Activated naive CD8-positive, alpha-beta T cell treated with anti-CD3 and anti-CD28 coated beads for 36 hours (primary cell): ENCODE results near the gene C1orf210. TPM values are rescaled to one million over a fixed set of nuclear protein-coding genes. Genes with fewer than 3 reads are reported as not detected.

ENCODE experiments used
- DNase-seq: peaks from one replicate; pipeline ENCODE4 v3.0.0; 2021
- H3K27ac Mint-ChIP-seq: one replicate; pipeline ENCODE4 v1.8.0; 2022; ENCODE audit warnings: mild to moderate bottlenecking, moderate library complexity, mixed read lengths
- H3K27me3 Mint-ChIP-seq: one replicate; pipeline ENCODE4 v1.8.0; 2022; ENCODE audit warnings: mild to moderate bottlenecking, mixed read lengths
- H3K36me3 Mint-ChIP-seq: one replicate; pipeline ENCODE4 v1.8.0; 2021; ENCODE audit warnings: mild to moderate bottlenecking, mixed read lengths
- H3K4me1 Mint-ChIP-seq: one replicate; pipeline ENCODE4 v1.8.0; 2021; ENCODE audit warnings: mixed read lengths
- H3K4me3 Mint-ChIP-seq: one replicate; pipeline ENCODE4 v1.8.0; 2022; ENCODE audit warnings: mild to moderate bottlenecking, moderate library complexity, mixed read lengths
- H3K9me3 Mint-ChIP-seq: one replicate; pipeline ENCODE4 v1.8.0; 2022; ENCODE audit warnings: mixed read lengths
- total RNA-seq, 2 experiments: library from RNA; stranded (reverse); gene quantifications; one replicate each; pipeline ENCODE4 v1.2.3, GENCODE V29; 2021

C1orf210 gene
- total RNA-seq, 2 experiments from 2014 or later, result not detected

GRCh38 chr1:43292216-43292615, 6.8 kb upstream of the C1orf210 start:
- peaks cover 3% of the 10 kb centered on the region for H3K27me3 Mint-ChIP-seq
- no peak overlapping the region for H3K27ac Mint-ChIP-seq
- no peak for DNase-seq
- H3K36me3 Mint-ChIP-seq, result no peaks in the 10 kb centered on the region
- no peak overlapping the region for H3K4me3 Mint-ChIP-seq
- peaks cover 8% of the 10 kb centered on the region for H3K4me1 Mint-ChIP-seq
- H3K9me3 Mint-ChIP-seq, result no peaks in the 10 kb centered on the region

- H3K4me1 Mint-ChIP-seq, result no peaks in the 10 kb centered on the region
- H3K9me3 Mint-ChIP-seq, result no peaks in the 10 kb centered on the region
- no peak for DNase-seq
- peaks cover 9% of the 10 kb centered on the region for H3K27me3 Mint-ChIP-seq
- H3K36me3 Mint-ChIP-seq, result no peaks in the 10 kb centered on the region
- H3K27ac Mint-ChIP-seq, result no peak overlapping the region
- H3K4me3 Mint-ChIP-seq, result no peak overlapping the region
Measured at GRCh38 chr1:43288785-43289706, 3.7 kb upstream of the C1orf210 start.

GRCh38 chr1:43288058-43288784, 2.8 kb upstream of the C1orf210 start:
- no peaks in the 10 kb centered on the region for H3K9me3 Mint-ChIP-seq
- H3K27me3 Mint-ChIP-seq, result peaks cover 9% of the 10 kb centered on the region
- no peak for DNase-seq
- no peaks in the 10 kb centered on the region for H3K4me1 Mint-ChIP-seq
- H3K27ac Mint-ChIP-seq, result no peak overlapping the region
- H3K4me3 Mint-ChIP-seq, result no peak overlapping the region
- no peaks in the 10 kb centered on the region for H3K36me3 Mint-ChIP-seq

GRCh38 chr1:43286533-43286932, 1.2 kb upstream of the C1orf210 start:
- Mint-ChIP-seq H3K27me3 (peaks cover 9% of the 10 kb centered on the region), H3K36me3 (no peaks in the 10 kb centered on the region), H3K9me3 (no peaks in the 10 kb centered on the region), H3K27ac (no peak overlapping the region), H3K4me3 (no peak overlapping the region), H3K4me1 (no peaks in the 10 kb centered on the region)
- DNase-seq, result no peak

- H3K4me3 Mint-ChIP-seq, result no peak overlapping the region
Measured at GRCh38 chr1:43286115-43286514, 734 bp upstream of the C1orf210 start.

GRCh38 chr1:43284546-43285110, 753 bp downstream of the C1orf210 start:
- Mint-ChIP-seq H3K27ac (no peak overlapping the region), H3K9me3 (no peaks in the 10 kb centered on the region), H3K27me3 (peaks cover 9% of the 10 kb centered on the region), H3K36me3 (no peaks in the 10 kb centered on the region), H3K4me1 (no peaks in the 10 kb centered on the region), H3K4me3 (no peak overlapping the region)
- no peak for DNase-seq

More at GRCh38 chr1:43286115-43286514, 734 bp upstream of the C1orf210 start:
- H3K9me3 Mint-ChIP-seq, result no peaks in the 10 kb centered on the region
- no peak for DNase-seq
- no peak overlapping the region for H3K27ac Mint-ChIP-seq
- H3K36me3 Mint-ChIP-seq, result no peaks in the 10 kb centered on the region
- no peaks in the 10 kb centered on the region for H3K4me1 Mint-ChIP-seq
- H3K27me3 Mint-ChIP-seq, result peaks cover 9% of the 10 kb centered on the region

- H3K27me3 Mint-ChIP-seq, result peaks cover 9% of the 10 kb centered on the region
- DNase-seq, result no peak
Measured at GRCh38 chr1:43284065-43284464, 1.3 kb downstream of the C1orf210 start.

GRCh38 chr1:43282220-43283195, 2.9 kb downstream of the C1orf210 start:
- Mint-ChIP-seq H3K27ac (no peak overlapping the region), H3K9me3 (no peaks in the 10 kb centered on the region), H3K27me3 (peaks cover 9% of the 10 kb centered on the region), H3K36me3 (no peaks in the 10 kb centered on the region), H3K4me1 (no peaks in the 10 kb centered on the region), H3K4me3 (no peak overlapping the region)
- no peak for DNase-seq

More at GRCh38 chr1:43284065-43284464, 1.3 kb downstream of the C1orf210 start:
- Mint-ChIP-seq H3K36me3 (no peaks in the 10 kb centered on the region), H3K27ac (no peak overlapping the region), H3K4me3 (no peak overlapping the region), H3K9me3 (no peaks in the 10 kb centered on the region), H3K4me1 (no peaks in the 10 kb centered on the region)

GRCh38 chr1:43280692-43281091, 4.7 kb downstream of the C1orf210 start:
- Mint-ChIP-seq H3K4me1 (no peaks in the 10 kb centered on the region), H3K36me3 (no peaks in the 10 kb centered on the region), H3K4me3 (no peak overlapping the region), H3K9me3 (no peaks in the 10 kb centered on the region), H3K27ac (no peak overlapping the region), H3K27me3 (peaks cover 7% of the 10 kb centered on the region)
- DNase-seq, result no peak

- Mint-ChIP-seq H3K4me3 (no peak overlapping the region), H3K27me3 (peaks cover 7% of the 10 kb centered on the region), H3K27ac (no peak overlapping the region), H3K9me3 (peaks cover 5% of the 10 kb centered on the region), H3K36me3 (peaks cover 4% of the 10 kb centered on the region), H3K4me1 (peaks cover 5% of the 10 kb centered on the region)
- no peak for DNase-seq
Measured at GRCh38 chr1:43279666-43280065, 5.7 kb downstream of the C1orf210 start.

GRCh38 chr1:43279161-43279560, 6.2 kb downstream of the C1orf210 start:
- Mint-ChIP-seq H3K4me3 (no peak overlapping the region), H3K27me3 (peaks cover 7% of the 10 kb centered on the region), H3K9me3 (peaks cover 7% of the 10 kb centered on the region), H3K36me3 (peaks cover 7% of the 10 kb centered on the region), H3K27ac (no peak overlapping the region), H3K4me1 (peaks cover 10% of the 10 kb centered on the region)
- DNase-seq, result no peak

- Mint-ChIP-seq H3K36me3 (peaks cover 7% of the 10 kb centered on the region), H3K27me3 (peaks cover 7% of the 10 kb centered on the region), H3K27ac (no peak overlapping the region), H3K4me3 (no peak overlapping the region), H3K9me3 (peaks cover 7% of the 10 kb centered on the region), H3K4me1 (peaks cover 11% of the 10 kb centered on the region)
- no peak for DNase-seq
Measured at GRCh38 chr1:43277116-43277876, 8.1 kb downstream of the C1orf210 start.

GRCh38 chr1:43276673-43277072, 8.7 kb downstream of the C1orf210 start:
- DNase-seq, result no peak
- Mint-ChIP-seq H3K36me3 (peaks cover 7% of the 10 kb centered on the region), H3K27me3 (peaks cover 10% of the 10 kb centered on the region), H3K4me1 (peaks cover 13% of the 10 kb centered on the region), H3K4me3 (no peak overlapping the region), H3K27ac (no peak overlapping the region), H3K9me3 (peaks cover 7% of the 10 kb centered on the region)
